Stimulated activated CD8-positive, alpha-beta memory T cell treated with anti-CD3 and anti-CD28 coated beads, Interleukin-15, amount 100 ng/mL, for 4 hours (primary cell): Measurements from ENCODE around the gene INPP4B.

ENCODE experiments used
- DNase-seq, 2 donors: peaks; one replicate each; pipeline ENCODE4 v3.0.0-alpha.2; 2020; ENCODE audit warnings: low read depth in 2 of 2

INPP4B gene

DNA sequence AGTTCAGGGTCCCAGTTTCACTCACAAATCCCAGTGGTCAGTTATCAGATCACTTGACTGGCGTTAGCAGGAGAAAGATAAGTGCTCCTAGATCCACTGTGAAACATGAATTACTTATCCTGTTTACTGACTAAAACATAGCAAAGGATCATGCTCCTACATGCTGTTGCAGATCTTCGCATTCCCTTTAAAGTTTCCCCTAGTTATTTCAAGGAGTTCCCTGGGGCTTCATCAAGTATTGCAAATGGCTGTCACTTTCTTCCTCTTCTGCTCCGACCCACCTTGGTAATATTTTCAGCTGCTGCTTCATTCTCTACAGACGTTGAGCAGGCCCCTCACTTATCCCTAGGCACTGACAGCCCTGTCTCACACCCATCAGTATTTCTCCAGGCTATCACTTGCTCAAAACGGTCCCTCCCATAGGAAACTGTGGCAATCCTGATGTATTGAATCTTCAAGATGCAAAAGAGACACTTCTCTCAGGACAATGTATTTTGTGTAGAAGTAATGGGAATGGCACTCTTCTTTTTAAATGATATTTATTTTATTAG, 466.0 kb downstream of the INPP4B start:
- no peak for DNase-seq

DNA sequence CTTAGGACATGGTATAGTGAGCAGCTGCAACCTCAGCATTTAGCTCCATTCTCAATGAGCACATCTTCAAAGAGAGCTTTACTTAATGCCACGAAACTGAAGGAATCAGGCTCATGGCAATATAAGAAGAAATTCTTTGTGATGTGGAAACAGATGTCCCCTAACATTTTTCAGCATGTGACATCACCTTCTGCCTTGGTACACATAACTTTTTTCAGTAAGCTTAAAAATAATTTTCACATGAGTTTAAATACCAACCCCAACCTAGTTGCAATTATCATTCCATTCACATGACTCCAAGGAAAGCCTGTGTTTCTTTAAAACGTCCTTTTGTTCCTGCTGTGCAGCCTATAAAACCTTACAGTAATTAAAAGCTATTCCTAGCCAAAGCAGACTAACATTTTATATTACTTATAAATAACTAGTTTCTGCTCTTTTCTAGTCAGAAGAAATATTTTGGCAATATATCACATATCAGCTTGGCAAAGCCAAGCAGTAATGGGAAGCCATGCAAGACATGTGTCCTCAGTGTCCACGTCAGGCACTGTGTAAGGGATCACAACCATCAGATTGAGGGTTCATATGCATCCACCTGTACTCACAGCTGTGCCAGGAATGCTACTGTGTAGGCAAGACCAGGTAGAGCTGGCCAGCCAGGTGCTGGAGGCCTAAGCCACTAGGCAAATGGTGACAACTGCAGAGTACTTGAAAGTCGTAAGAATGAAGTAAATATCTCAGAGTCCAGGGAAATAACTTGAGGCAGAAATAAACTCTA, 466.6 kb downstream of the INPP4B start:
- no peak for DNase-seq

DNA sequence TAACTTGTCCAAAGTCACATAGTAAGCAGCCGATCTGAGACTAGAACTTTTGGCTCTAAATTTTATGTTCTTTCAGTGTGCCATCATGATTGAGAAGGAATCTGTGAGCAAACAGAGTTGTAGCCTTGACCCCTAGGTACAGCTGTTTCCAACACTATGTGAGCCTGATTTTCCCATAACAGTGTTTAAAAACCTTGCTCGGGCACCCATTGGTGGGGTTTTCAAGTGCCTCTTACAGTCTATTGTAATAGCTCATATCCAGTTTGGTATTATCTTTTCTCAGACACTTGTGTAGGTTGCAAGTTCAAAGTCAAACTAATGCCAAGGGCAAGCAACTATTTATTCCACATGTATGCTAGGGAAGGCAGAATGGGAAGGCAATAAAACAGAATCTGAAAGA, 467.9 kb downstream of the INPP4B start:
- DNase-seq, result no peak

DNA sequence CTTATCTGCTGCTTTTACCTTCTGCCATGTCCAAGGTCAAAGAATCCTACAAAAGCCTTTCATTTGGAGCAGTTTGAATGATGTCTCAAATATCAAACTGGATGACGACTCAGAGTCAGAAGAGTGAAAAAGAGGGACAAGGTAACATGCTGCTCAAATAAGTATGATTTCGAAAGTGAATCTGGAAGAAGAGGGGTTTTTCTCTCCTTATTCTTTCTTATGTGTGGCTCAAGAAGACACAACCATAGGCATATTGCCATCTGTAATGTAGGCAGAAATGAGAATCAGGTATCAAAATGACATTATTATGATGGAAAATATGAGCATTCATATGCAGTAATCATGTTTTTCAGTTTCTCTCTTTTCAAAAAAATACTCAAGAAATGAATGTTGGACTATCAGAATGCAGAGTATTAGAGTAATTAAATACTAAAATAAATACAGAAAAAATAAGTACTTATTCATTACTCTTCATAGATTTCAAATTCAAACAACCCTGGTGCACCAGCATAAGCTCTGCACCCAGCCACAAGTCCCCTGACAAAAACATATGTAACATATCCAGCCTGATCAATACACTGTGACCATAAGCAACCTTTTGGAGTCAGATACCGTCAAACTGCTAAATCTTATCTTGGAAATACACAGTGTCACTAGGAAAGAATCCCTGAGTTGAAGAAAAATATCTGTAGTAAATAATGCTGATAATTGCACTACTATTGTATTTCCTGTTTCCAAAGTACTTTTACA, 468.6 kb downstream of the INPP4B start:
- DNase-seq, result no peak

DNA sequence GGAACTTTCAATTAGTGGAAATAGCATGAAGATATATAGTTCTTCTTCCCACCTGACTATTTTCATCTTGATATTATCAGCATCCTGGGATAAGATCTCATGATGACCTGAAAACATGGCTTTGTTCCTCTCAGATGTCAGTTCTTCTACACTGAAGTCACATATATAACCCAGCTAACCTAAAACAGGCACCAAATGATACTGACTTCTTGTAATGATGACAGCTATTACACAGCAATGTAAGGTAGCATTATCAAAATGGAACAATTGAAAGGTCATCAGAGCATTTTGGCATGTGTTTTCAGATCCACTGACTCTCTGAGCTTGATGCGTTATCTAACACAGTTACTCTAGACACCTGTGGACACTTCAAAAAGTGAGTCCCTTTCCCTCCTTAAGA, 469.9 kb downstream of the INPP4B start:
- no peak for DNase-seq

DNA sequence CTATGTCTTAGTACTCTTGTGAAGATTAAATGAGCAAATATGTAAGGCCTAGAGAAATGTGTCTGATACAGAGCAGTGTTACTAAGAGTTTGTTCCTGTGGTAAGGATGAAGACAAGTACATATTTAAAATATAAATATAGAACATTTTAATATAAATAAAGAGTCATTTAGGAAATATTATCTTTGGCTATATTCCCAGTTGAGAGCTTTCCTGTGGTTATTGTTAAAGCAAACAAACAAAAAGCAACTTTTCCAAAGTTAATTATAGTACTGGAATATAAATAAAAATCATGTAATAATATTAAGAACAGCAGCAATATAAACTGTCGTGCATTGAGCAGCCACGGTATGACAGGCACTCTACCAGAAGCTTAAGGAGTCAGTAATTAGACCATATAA, 472.5 kb downstream of the INPP4B start:
- DNase-seq, result no peak

DNA sequence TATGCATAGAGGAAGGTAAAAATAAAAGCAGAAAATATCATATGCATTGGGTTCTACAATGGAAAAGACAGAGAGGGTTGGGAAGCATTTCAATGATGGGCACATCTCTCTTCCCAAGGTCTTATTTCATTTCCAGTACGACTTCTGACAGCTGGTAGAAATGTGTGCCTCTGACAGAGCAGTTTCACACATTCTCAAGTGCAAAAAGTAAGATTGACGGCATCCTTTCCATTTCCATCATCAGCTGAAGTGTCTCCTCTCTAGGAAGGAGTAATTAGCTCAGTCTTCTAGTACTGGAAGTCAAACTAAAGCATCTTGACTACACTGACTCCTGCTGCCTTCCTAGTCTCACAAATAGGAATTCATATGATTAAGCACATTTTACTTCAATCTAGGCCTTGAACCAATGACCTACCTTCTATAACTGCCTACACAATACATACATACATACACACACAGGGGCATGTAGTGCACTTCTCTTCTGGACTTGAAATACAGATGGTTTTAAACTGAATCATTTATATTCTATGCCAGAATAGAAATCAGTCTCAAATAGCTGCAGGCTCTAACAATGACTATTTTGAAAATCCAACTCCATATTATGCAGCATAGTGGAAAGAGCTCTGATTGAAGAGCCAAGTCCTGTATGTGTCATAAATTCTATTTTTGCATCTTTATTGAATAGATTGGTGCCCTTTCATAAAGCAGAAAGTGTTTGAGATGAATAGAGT, 473.4 kb downstream of the INPP4B start:
- no peak for DNase-seq

DNA sequence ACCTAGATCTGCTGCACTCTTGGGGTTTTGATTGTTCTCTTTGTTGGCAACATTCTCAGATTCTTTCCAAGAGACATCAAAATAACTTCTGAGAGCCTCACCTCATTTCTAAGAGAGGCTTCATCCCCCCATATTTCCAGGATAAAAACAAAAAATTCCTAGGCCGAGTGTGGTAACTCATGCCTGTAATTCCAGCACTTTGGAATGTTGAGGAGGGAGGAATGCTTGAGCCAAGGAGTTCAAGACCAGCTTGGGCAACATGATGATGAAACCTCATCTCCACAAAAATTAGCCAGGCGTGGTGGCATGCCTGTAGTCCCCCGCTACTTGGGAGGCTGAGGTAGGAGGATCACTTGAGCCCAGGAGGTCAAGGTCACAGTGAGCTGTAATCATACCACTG, 477.0 kb downstream of the INPP4B start:
- no peak for DNase-seq

DNA sequence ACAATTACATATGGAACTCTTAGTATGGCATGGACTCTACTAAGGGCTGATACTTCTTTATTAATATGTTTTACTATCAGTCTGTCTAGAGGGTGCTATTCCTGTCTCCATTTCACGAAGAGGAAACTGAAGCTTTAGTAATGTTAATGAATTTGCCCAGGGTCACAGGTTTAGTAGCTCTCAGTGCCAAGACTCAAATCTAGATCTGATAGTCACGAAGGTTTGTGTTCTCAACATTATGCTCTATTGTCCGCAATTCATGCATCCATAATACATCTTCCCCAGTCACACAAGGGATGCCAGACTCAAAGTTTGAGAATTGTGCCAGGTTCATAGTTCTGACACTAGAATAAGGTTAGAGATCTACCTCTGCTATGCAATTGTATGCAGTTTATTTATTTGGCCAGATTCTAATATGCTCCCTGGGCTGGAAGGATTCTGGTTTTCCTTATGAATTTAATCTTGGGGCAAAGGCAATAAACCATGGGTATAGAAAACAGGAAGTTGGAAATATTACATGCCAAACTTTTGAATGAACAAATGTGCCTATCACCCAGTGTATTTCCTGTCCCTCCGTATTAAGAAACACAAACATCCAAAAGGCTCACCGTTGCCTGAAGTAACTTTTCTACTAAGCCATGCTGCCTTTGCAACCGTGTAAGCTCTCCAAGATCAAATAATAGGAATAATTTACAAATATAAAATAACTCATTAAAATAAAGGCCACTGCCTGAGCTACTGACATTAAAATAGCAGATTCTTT, 478.5 kb downstream of the INPP4B start:
- no peak for DNase-seq

DNA sequence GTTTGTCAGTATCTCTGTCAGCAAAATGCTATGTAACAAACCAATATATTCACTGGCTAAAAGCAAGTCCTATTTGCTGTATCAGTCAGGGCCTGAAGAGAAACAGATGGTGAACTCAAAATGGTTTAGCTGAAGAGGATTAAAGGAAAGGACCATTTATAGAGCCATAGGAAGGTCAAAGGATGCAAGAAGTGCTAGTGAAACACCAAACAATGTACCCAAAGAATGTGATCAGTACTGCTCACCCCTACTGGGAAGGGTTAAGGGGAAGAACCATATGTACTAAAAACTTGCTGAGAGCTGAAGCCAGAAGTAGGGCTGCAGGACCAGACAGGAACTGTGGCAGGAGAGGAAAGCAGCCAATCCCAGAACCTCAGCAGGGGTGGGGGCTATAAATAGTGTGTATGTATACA, 479.3 kb downstream of the INPP4B start:
- DNase-seq, result no peak

DNA sequence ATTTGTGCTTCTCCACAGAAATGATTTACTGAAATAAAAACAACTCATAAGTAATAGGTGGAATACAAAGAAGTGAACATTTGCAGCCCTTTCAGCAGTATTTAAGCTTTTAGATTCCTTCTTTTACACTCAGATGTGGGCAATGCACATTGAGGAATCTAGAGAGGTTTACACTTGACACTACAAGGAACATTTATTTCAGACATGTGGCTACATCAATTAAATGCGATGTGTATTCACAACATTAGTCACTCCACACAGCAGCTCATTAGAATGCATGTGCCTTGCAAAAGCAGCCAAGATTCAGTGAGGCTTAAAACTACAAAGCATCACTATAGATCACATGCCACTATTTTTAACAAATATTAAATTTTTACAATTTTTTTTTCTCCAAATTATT, 480.7 kb downstream of the INPP4B start:
- no peak for DNase-seq

DNA sequence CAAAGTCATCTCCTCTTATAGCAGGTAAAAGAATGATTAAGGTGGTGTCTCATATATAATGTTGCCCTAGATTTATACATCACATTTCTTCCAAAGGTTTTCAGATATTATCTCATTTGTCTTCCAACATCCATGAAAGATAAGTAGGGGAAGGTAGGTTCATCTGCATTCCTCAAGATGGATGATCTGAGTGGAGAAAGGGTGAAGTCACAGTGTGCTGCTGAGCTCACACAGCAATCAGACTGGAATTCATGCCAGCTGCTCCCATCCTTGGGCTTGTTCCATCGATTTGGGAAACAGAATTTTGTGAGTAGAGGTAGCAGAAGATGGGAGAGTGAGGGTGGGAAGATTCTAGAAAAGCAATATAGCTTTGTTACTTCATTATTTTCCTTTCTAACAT, 482.4 kb downstream of the INPP4B start:
- DNase-seq, result no peak

DNA sequence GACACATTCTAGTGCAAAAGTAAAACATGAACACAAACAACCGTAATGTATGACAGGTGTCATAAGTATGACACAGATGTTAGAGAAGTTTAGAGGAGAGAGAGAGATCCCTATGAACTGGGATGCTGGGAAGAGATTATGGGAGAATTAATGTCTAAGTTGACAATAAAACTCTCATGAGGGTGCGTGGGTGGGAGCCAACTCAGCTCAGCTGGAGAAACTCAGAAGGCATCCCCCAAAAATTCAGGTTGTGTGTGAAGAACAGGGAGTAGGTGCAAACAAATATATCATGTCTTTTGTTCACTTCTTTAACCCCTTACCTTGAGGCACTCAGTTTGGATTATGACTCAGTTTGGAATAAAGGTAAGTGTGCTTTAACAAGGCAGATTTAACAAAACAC, 484.1 kb downstream of the INPP4B start:
- no peak for DNase-seq

DNA sequence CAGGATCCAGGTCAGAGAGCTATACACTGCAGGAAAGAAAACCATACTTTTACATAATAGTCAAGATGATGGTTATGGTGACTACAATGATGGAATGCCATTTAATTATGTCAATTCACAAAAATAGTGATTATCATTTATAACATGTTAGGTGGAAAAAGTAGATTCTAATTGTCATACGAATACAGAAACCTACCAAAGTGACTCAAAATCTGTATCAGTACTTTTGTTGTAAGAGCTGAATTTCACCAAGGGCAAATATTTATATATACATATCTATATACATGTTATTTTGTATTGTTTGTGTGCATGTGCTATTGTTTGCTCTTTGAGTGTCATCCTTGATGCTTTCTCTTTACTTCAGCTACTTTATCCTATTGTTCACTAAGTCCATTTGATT, 485.4 kb downstream of the INPP4B start:
- DNase-seq, result no peak

DNA sequence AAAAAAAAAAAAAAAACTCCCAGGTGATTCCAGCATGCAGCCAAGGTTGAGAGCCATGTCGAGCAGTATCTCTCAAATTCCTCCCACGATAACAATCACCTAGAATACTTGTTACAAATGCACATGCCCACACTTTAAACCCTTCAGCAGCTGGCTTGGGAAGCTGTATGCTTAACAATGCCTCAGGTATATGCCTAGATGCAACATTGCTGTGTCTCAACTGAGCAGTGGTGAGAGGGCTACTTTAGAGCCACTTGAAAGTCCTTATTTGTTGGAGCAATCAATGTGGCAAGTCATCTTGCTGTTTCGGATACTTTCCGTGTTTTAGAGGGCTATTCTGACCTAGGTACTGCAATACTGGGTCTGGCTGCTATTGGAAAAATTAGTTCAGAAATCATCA, 487.4 kb downstream of the INPP4B start:
- DNase-seq, result no peak

DNA sequence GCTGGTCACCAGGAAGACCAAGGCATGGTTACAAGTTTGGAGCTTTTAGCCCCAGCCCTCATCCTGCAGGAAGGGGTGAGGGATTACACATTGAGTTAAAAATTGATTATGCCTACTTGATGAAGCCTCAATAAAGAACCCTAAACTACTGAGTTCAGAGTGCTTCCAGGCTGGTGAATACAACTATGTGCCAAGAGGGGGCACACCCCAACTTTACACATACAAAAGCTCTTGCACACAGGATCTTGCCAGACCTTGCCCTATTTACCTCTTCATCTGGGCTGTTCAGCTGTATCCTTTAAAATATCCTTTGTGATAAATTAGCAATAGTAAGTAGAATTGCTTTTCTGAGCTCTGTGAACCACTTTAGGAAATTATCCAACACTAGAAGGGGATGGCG, 489.3 kb downstream of the INPP4B start:
- no peak for DNase-seq

DNA sequence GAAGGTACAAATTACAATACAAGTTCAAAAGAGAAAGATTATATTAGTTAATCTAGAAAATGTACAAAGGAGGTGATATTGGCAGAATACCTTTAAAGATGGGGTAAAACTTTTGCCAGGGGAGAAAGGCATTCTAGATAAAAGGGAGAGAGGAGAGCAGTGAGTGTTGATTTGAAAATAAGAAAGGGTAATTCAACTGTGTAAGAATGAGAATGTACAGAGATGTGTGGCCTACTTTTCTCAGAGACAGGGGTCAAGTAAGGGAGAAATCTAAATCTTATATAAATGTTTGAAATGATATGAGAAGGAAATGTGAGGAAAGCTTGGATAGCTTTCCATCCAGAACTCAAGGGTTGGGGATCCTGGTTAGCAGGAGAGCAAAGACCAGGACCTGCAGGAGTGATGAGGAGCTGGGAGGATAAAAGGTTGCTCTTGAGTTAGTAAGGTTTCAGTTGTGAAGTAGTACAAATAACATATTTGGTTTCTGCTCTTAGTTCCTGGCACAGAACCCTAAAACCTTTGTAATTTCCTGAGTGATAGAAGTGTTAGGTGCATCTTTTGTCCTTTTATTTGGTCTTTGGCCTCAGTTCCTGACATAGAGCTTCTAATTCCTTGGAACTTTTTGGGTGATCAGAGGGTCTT, 489.9 kb downstream of the INPP4B start:
- no peak for DNase-seq

DNA sequence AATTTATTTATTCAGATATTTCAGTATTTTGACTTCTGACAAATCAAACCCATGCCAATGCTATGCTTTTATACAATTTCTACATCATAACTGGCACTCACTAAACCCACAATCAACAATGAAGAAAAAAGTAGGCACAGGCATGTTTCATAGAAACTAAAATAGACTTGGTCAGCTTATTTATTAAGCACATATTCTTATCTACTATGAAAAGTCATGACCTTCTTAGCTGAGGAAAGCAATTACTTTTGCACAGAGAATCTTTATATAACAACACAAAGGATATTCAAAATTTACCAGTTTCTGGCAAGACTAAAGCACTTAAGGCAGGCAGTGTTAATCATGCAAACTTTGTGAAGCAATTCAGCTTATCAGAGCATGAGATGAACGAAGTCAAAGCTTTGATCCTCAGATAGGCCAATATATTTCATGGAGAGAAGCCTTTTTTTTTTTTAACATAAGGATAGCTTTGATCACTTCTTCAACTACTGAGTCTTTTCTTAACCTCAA, 490.6 kb downstream of the INPP4B start:
- no peak for DNase-seq

DNA sequence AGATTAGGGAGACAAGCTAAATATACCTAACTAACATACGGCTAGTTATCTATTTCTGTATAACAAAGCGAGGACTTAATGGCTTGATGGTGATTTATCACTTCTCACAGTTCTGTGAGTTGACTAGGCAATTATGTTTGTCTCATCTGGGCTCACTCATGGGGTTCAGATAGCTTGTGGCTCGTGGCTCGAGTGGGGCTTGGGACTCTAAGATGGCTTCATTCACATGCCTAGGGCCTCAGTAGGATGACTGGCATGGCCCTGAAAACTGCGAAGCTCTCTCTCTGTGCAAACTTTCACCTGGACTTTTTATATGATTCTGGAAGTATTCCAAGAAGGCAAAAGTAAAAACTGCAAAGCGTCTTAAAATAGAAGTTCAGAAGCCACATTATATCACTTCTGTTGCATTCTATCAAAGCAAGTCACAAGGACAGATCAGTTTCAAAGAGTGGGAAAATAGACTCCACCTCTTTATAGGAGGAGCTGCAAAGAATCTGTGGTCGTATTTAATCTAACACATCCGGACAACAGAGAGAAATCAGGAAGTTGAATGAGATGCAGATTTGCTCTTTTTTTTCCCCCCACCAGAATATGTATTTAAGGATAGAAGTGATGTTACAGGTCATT, 491.2 kb downstream of the INPP4B start:
- no peak for DNase-seq

DNA sequence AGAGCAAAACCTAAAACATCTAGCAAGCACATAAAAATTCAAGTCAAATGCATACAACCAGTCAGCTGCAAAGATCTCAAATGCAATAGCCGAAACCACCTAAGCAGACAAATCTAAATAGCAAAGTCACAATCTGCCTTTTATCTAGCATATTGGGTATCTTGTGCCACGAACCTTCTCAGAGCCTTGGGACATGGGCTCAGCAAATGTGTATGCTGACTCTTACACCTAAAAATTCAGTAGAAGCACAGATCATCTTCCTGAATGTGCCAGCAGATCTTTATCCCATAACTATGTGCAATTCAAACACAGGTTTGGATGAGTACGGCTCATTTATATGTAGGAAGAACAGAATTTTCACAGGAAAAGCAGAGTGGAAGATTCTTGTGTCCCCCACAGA, 492.1 kb downstream of the INPP4B start:
- no peak for DNase-seq
